CD4-positive, alpha-beta T cell treated with Interleukin-15 for 4 hours (primary cell): ENCODE data around the gene ZNF226.
"Not testable (repeated sequence)": the region's sequence is repeated elsewhere in the genome, so short reads cannot be mapped to it uniquely, and the experiment has no call there.

Experiments used
- DNase-seq: peaks from one replicate; pipeline ENCODE4 v3.0.0-alpha.2; 2020; ENCODE audit warnings: low spot score

The ZNF226 gene

DNA sequence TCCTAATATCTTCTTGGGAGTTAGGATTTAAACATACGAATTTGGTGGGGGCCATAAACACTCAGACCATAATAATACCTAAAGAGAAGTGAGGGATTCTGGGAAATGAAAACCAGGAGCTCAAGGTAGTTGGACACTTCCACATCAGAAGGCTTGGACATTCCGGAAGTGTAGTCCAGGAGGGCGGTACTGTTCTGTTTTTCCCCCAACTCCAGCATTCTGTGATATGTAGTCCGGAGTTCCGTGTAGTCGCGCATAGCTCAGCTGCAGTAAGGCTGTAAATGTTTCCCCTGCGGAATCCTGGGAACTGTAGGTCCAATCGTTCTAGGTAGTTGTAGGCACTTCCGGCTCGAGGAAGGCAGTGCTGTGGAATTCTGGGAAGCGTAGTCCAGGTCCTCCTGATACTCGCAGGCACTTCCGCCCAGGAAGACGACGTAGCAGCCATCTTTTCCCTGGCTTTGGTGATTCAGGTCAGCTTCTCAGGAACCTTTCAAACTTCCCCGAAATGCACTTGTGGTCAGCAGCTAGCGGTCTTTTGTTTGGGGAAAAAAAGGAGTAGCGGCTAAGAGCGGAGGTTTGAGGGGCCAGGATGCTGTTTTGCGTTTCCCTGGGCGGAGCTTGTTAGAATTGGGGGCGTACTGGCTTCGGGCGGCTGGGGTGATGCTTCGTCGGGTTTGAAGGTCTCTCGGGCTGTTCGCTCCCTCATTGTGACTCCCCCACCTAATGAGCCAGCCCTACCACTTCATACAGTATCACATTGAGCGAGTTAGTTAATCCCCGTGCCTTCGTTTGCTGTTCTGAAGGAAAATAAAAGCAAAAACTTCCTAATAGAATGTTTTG, at the start of gene ZNF226:
ZNF226 (plus strand) TSS at position 428 of the 840 bp plus-strand sequence. CDS start 4,981 bp downstream, outside the sequence.
- DNase-seq: peak; percentile 90

DNA sequence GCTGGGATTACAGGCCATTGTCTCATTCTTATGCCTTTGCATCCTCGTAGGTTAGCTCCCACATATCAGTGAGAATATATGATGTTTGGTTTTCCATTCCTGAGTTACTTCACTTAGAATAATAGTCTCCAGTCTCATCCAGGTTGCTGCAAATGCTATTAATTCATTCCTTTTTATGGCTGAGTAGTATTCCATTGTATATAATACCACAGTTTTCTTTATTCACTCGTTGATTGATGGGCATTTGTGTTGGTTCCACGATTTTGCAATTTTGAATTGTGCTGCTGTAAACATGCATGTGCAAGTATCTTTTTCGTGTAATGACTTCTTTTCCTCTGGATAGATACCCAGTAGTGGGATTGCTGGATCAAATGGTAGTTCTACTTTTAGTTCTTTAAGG, 43.7 kb upstream of the ZNF226 start:
- DNase-seq: not testable (repeated sequence)

DNA sequence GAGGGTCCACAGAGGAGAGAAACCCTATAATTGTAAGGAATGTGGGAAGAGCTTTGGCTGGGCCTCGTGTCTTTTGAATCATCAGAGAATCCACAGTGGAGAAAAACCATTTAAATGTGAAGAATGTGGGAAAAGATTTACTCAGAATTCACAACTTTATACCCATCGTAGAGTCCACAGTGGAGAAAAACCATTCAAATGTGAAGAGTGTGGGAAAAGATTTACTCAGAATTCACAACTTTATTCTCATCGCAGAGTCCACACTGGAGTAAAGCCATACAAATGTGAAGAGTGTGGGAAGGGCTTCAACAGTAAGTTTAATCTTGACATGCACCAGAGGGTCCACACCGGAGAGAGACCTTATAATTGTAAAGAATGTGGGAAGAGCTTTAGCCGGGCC, 32.9 kb upstream of the ZNF226 start:
- DNase-seq: no peak

DNA sequence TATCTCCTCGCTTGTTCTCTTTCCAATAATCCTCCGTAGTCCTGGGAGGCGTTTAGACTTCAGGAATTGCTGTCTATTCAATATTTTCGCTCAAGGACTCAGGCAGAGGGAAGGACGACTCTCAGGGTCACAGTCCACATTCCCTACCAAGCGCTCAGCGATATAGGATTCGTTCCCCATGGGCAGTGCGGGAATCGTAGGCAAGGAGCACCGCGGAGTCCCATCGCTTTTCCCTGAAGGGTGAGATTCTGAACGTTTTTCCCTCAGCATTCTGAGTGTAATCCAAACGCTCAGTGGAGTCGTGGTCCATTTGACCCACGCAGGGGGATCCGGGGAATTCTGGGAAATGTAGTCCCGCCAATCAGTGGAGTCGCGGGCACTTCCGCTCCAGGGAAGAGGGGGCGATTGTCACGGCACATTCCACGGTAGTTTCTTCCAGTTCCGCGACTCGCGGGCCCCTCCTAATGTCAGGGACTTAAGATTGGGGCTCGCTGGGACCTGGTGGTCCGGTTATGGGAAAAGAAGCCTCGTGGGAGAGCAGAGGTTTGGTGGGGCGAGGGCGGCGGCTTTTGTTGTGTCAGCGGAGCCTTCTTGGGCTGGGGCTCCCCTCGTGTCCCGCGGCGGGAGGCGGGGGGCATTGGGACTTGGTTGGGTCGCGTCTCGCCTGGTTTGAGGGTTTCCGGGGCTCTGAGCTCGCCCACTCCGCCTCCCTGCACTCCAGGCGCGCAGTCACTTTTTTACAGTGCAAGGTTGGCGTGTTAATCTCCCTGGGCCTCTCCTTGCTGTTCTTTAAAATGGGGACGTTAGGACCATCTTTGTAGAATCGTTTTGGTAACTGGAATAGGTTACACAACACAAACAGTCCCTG, 23.5 kb upstream of the ZNF226 start, which contains the start of gene ZNF234:
ZNF234 (plus strand) TSS at position 364 of the 868 bp plus-strand sequence. CDS start 3,079 bp downstream, outside the sequence.
- DNase-seq: peak; percentile 76

DNA sequence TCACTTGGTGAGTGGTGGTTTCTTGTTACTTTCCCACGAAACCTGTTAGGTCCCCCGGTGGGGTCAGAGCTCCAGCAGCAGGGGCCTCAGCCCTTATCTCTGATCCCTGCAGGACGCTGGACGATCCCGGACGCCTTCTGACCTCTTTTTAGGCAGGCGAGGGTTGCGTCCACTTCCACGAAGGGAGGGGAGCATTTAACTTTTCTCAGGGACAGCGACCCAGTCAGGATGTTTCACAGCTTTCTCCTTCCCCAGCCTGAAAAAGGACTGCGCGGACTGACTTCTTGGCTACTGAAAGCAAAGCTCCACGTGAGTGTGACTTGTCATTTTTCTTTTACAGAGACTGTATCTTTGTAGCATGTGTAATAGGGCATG, 22.9 kb upstream of the ZNF226 start:
- no peak for DNase-seq

DNA sequence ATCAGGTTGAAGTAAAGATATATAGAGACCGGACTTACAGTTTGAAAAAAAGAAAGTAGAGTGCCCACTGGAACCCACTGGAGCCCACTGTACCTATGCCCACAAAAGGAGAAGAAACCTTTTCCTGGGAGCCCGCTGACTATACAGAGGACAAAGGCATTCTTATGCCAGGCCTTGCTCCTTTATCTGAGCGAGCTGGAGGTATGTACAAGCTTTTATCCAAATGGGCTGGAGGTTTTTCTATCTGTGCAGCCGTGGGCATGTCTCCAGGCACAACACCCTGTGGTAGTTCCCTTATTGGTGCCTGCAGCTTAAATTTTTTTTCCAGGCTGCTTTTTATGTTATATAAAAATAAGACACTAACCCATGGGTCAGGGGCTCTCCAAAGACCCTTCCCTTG, 15.1 kb upstream of the ZNF226 start:
- DNase-seq: no peak

DNA sequence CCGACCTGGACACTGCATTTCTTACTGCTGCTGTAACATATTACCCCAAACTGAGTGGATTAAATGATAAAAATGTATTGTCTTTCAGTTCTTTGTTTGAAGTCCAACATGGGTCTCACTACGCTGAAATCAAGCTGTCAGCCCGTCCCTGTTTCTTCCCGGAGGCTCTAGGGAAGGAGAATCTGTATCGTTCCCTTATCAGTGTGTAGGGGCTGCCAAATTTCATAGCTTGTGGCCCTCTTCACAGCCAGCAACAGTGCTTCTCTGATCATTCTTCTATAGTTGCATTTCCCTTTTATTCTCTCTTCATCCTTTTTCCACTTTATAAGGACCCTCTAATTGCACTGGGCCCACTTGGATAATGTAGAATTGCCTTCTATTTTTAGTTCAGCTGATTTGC, 13.4 kb upstream of the ZNF226 start:
- DNase-seq: no peak

DNA sequence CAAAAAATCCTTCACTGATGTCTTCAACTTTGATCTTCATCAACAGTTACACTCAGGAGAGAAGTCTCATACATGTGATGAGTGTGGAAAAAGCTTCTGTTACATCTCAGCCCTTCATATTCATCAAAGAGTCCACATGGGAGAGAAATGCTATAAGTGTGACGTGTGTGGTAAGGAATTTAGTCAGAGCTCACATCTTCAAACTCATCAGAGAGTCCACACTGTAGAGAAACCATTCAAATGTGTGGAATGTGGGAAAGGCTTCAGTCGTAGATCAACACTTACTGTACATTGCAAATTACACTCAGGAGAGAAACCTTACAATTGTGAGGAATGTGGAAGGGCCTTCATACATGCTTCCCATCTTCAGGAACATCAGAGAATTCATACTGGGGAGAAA, 8.4 kb upstream of the ZNF226 start:
- DNase-seq: no peak

- no peak for DNase-seq
Measured at GRCh38 chr19:44163789-44164188, 1.1 kb upstream of the ZNF226 start.

DNA sequence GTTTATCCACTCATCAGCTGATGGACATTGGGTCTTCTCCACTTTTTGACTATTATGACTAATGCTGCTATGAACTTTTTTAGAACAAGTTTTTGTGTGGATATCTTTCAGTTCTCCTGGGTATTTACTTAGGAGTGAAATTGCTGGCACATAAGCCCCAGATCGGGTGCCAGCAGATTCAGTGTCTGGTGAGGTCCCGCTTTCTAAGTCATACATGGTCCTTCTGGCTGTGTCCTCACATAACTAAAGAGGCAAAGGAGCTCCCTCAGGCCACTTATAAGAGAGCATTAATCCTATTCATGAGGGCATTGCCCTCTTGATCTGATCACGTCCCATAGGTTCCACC, 600 bp upstream of the ZNF226 start:
- no peak for DNase-seq

GRCh38 chr19:44170660-44171059, 5.8 kb downstream of the ZNF226 start:
- not testable (repeated sequence) for DNase-seq

DNA sequence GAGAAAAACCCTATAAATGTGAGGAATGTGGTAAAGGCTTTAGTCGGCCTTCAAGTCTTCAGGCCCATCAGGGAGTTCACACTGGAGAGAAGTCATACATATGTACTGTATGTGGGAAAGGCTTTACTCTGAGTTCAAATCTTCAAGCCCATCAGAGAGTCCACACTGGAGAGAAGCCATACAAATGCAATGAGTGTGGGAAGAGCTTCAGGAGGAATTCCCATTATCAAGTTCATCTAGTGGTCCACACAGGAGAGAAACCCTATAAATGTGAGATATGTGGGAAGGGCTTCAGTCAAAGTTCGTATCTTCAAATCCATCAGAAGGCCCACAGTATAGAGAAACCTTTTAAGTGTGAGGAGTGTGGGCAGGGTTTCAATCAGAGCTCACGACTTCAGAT, 11.7 kb downstream of the ZNF226 start:
- no peak for DNase-seq

DNA sequence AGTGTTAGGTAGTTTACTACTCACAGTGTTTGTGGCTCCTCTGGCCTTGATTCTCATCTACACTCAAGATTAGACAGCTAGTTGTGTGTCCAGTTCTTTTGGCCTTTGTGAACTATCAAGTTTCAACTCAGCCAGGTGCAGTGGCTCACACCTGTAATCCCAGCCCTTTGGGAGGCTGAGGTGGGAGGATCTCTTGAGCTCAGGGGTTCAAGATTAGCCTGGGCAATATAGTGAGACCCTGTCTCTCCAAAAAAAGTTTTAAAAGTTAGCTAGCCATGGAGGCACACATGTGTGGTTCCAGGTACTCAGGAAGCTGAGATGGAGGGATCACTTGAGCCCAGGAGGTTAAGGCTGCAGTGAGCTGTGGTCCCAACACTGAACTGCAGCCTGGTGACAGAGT, 16.1 kb downstream of the ZNF226 start:
- no peak for DNase-seq

GRCh38 chr19:44182145-44182544, 17.2 kb downstream of the ZNF226 start:
- DNase-seq: no peak

DNA sequence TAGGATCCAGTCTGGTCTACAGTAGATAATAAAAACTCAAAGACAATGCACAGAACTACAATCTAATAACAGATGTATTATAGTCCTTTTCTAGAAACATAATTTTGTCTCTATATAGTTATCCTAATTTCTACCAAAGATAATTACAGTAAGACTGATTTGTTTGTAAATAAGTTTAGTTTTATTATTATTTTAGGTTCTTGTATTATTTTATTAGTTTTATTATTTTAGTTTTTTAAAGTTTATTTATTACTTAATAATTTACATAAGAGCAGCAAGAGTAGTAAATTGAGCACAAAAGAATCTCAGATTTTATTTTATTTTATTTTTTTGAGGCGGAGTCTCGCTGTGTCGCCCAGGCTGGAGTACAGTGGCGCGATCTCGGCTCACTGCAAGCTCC, 25.1 kb downstream of the ZNF226 start:
- no peak for DNase-seq

DNA sequence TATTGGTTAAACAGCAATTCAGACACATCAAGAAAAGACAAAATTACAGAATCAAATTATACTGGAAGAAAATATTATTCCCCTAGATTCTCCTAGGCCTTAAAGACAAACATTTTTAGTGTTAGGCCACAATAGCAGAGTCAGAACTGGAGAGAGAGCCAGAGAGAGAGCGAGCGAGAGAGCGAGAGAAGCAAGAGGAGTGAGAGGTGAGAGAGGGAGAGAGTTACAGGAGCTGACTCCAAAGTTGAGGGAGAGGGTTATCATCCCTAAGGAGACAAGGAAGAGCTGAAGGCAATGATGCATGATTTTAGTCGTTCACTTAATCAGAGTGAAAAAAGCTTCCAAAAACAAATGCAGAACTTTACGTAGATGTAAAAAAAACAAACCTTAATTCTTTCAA, 27.2 kb downstream of the ZNF226 start:
- DNase-seq: no peak

DNA sequence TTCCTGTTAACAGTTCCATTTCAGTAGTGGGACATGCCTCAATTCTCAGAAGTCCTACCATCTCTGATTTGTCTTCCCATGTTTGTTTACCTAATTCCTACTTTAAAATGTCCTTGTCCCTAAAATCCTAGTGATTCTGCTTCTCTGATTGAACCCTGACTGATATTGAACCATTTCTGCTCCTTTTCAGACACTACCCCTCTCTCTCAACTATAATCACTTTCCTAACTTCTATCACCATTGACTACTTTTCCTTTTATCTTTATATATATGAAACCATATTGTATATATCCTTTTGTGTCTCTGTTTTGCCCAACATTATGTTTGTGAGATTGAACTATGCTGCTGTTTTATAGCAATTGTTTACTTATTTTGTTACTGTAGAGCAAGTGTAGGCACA, 31.9 kb downstream of the ZNF226 start:
- no peak for DNase-seq

DNA sequence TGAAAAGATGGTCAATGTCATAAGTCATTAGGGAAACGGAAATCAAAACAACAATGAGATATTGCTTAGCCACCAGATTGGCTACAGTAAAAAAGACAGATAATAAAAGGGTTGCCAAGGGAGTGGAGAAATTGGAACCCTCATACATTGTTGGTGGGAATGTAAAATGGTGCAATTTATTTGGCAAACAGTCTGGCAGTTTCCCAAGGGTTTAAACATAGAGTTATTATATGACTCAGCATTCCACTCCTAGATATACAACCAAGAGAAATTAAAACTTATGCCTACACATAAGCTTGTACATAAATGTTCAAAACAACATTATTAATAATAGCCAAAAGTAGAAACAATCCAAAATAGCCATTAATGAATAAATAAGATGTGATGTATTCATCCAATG, 37.6 kb downstream of the ZNF226 start:
- no peak for DNase-seq

- no peak for DNase-seq
Measured at GRCh38 chr19:44202974-44203373, 38.1 kb downstream of the ZNF226 start.

DNA sequence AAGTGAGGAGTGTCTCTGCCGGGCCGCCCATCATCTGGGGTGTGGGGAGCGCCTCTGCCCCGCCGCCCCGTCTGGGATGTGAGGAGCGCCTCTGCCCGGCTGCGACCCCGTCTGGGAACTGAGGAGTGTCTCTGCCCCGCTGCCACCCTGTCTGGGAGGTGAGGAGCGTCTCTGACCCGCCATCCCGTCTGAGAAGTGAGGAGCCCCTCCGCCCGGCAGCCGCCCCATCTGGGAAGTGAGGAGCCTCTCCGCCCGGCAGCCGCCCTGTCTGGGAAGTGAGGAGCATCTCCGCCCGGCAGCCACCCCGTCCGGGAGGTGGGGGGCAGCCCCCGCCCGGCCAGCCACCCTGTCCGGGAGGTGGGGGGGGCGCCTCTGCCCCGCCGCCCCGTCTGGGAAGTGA, 39.0 kb downstream of the ZNF226 start:
- not testable (repeated sequence) for DNase-seq

DNA sequence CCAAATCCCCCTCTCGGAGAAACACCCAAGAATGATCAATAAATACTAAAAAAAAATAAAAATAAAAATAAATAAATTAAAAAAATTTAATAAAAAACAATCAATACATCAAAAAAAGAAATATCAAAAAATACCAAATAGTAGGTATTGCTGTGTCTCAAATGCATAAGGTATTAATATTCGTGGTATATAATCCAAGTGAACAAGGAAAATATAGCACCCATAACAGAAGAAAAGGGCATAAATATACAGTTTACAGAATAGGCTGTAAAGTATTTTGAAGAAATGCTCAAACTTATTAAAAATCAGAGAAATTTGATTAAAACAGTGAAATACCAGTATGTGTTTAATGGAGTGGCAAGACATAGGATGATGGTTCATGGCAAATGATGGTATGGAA, 39.9 kb downstream of the ZNF226 start:
- no peak for DNase-seq

GRCh38 chr19:44207126-44207803, 42.4 kb downstream of the ZNF226 start:
- peak; percentile 84 for DNase-seq
